ENCODE results near the gene ZNF280B. TPM values are rescaled to one million over a fixed set of nuclear protein-coding genes. Genes with fewer than 3 reads are reported as not detected.
A peak's percentile ranks its signal among the peaks of the same experiment; 100 is the strongest.

Gene ZNF280B
- total RNA-seq (under 1 TPM; 0.21 to 0.29 TPM), polyA plus RNA-seq (not detected)
- long read RNA-seq, donor 1, result 0 reads
- long read RNA-seq, donor 2, result 0 reads

- WGBS, 2 donors, result 3% methylated on average over 71 to 72 of the region's 72 CpGs
- H3K4me3 ChIP-seq (ENCODE audit: low read length in 2 of 2), result no peak within 1 kb of the TSS
- peak; percentile 52 for ATAC-seq (ENCODE audit: low FRiP score)
- H3K27me3 ChIP-seq (ENCODE audit: control insufficient read depth in 1 of 2, insufficient read depth in 2 of 2, low read length in 1 of 2), result no peaks in the 10 kb centered on the region
- no peak within 1 kb of the TSS for H3K27ac ChIP-seq (ENCODE audit: low read depth in 1 of 2, low read length in 2 of 2)
- intact Hi-C loops (cut with DNase I), result no loop called here
- H3K9me3 ChIP-seq (ENCODE audit: control insufficient read depth, low read length), result peaks cover 8% of the 10 kb centered on the region
- no peaks in the 10 kb centered on the region for H3K36me3 ChIP-seq (ENCODE audit: control insufficient read depth in 1 of 2, insufficient read depth in 2 of 2, low read length in 1 of 2)
- DNase-seq, result peak; percentile 71 to 86
- H3K4me1 ChIP-seq (ENCODE audit: control insufficient read depth in 1 of 2, insufficient read depth in 2 of 2, low read length in 2 of 2), result no peaks in the 10 kb centered on the region
Measured at GRCh38 chr22:22508274-22509176, at the start of gene ZNF280B. Gene ZNF280B, minus strand, starts transcription at chr22:22508742. Its CDS starts 19,344 bp downstream, at chr22:22489398.

- ATAC-seq (ENCODE audit: low FRiP score) (no peak), DNase-seq (no peak)
- Histone ChIP-seq H3K4me3 (ENCODE audit: low read length in 2 of 2) (no peak overlapping the region), H3K27me3 (ENCODE audit: control insufficient read depth in 1 of 2, insufficient read depth in 2 of 2, low read length in 1 of 2) (no peaks in the 10 kb centered on the region), H3K27ac (ENCODE audit: low read depth in 1 of 2, low read length in 2 of 2) (no peak overlapping the region), H3K36me3 (ENCODE audit: control insufficient read depth in 1 of 2, insufficient read depth in 2 of 2, low read length in 1 of 2) (no peaks in the 10 kb centered on the region), H3K9me3 (ENCODE audit: control insufficient read depth, low read length) (no peaks in the 10 kb centered on the region), H3K4me1 (ENCODE audit: control insufficient read depth in 1 of 2, insufficient read depth in 2 of 2, low read length in 2 of 2) (no peaks in the 10 kb centered on the region)
- 92% methylated on average over 38 of the region's 38 CpGs for WGBS, 2 donors
- intact Hi-C loops (cut with DNase I), result no loop called here
Measured at GRCh38 chr22:22556995-22557925, 48.7 kb upstream of the ZNF280B start.

GRCh38 chr22:22556578-22556977, 48.0 kb upstream of the ZNF280B start:
- ATAC-seq (ENCODE audit: low FRiP score), result no peak
- no peak overlapping the region for H3K4me3 ChIP-seq (ENCODE audit: low read length in 2 of 2)
- no peaks in the 10 kb centered on the region for H3K27me3 ChIP-seq (ENCODE audit: control insufficient read depth in 1 of 2, insufficient read depth in 2 of 2, low read length in 1 of 2)
- 90 to 92% methylated on average over 14 of the region's 14 CpGs for WGBS, 2 donors
- intact Hi-C loops (cut with DNase I), result no loop called here
- no peaks in the 10 kb centered on the region for H3K36me3 ChIP-seq (ENCODE audit: control insufficient read depth in 1 of 2, insufficient read depth in 2 of 2, low read length in 1 of 2)
- no peaks in the 10 kb centered on the region for H3K4me1 ChIP-seq (ENCODE audit: control insufficient read depth in 1 of 2, insufficient read depth in 2 of 2, low read length in 2 of 2)
- H3K27ac ChIP-seq (ENCODE audit: low read depth in 1 of 2, low read length in 2 of 2), result no peak overlapping the region
- DNase-seq, result no peak
- no peaks in the 10 kb centered on the region for H3K9me3 ChIP-seq (ENCODE audit: control insufficient read depth, low read length)

GRCh38 chr22:22555596-22555995, 47.1 kb upstream of the ZNF280B start:
- Histone ChIP-seq H3K36me3 (ENCODE audit: control insufficient read depth in 1 of 2, insufficient read depth in 2 of 2, low read length in 1 of 2) (no peaks in the 10 kb centered on the region), H3K4me1 (ENCODE audit: control insufficient read depth in 1 of 2, insufficient read depth in 2 of 2, low read length in 2 of 2) (no peaks in the 10 kb centered on the region), H3K4me3 (ENCODE audit: low read length in 2 of 2) (no peak overlapping the region), H3K27ac (ENCODE audit: low read depth in 1 of 2, low read length in 2 of 2) (no peak overlapping the region), H3K9me3 (ENCODE audit: control insufficient read depth, low read length) (no peaks in the 10 kb centered on the region), H3K27me3 (ENCODE audit: control insufficient read depth in 1 of 2, insufficient read depth in 2 of 2, low read length in 1 of 2) (no peaks in the 10 kb centered on the region)
- 90 to 91% methylated on average over 9 of the region's 9 CpGs for WGBS, 2 donors
- intact Hi-C loops (cut with DNase I), result no loop called here
- ATAC-seq (ENCODE audit: low FRiP score) (no peak), DNase-seq (no peak)

GRCh38 chr22:22554587-22555284, 46.2 kb upstream of the ZNF280B start:
- DNase-seq (no peak), ATAC-seq (ENCODE audit: low FRiP score) (no peak)
- Histone ChIP-seq H3K27me3 (ENCODE audit: control insufficient read depth in 1 of 2, insufficient read depth in 2 of 2, low read length in 1 of 2) (no peaks in the 10 kb centered on the region), H3K4me1 (ENCODE audit: control insufficient read depth in 1 of 2, insufficient read depth in 2 of 2, low read length in 2 of 2) (no peaks in the 10 kb centered on the region), H3K9me3 (ENCODE audit: control insufficient read depth, low read length) (no peaks in the 10 kb centered on the region), H3K27ac (ENCODE audit: low read depth in 1 of 2, low read length in 2 of 2) (no peak overlapping the region), H3K36me3 (ENCODE audit: control insufficient read depth in 1 of 2, insufficient read depth in 2 of 2, low read length in 1 of 2) (no peaks in the 10 kb centered on the region), H3K4me3 (ENCODE audit: low read length in 2 of 2) (no peak overlapping the region)
- intact Hi-C loops (cut with DNase I), result no loop called here
- 89 to 90% methylated on average over 4 of the region's 4 CpGs for WGBS, 2 donors

GRCh38 chr22:22553735-22554586, 45.4 kb upstream of the ZNF280B start:
- H3K36me3 ChIP-seq (ENCODE audit: control insufficient read depth in 1 of 2, insufficient read depth in 2 of 2, low read length in 1 of 2), result no peaks in the 10 kb centered on the region
- intact Hi-C loops (cut with DNase I), result no loop called here
- DNase-seq (no peak), ATAC-seq (ENCODE audit: low FRiP score) (no peak)
- H3K9me3 ChIP-seq (ENCODE audit: control insufficient read depth, low read length), result no peaks in the 10 kb centered on the region
- H3K4me1 ChIP-seq (ENCODE audit: control insufficient read depth in 1 of 2, insufficient read depth in 2 of 2, low read length in 2 of 2), result no peaks in the 10 kb centered on the region
- no peak overlapping the region for H3K4me3 ChIP-seq (ENCODE audit: low read length in 2 of 2)
- H3K27me3 ChIP-seq (ENCODE audit: control insufficient read depth in 1 of 2, insufficient read depth in 2 of 2, low read length in 1 of 2), result no peaks in the 10 kb centered on the region
- WGBS, 2 donors, result 50 to 51% methylated on average over 8 of the region's 8 CpGs
- no peak overlapping the region for H3K27ac ChIP-seq (ENCODE audit: low read depth in 1 of 2, low read length in 2 of 2)

GRCh38 chr22:22553141-22553540, 44.6 kb upstream of the ZNF280B start:
- intact Hi-C loops (cut with DNase I), result no loop called here
- Histone ChIP-seq H3K27ac (ENCODE audit: low read depth in 1 of 2, low read length in 2 of 2) (no peak overlapping the region), H3K4me3 (ENCODE audit: low read length in 2 of 2) (no peak overlapping the region), H3K27me3 (ENCODE audit: control insufficient read depth in 1 of 2, insufficient read depth in 2 of 2, low read length in 1 of 2) (no peaks in the 10 kb centered on the region), H3K4me1 (ENCODE audit: control insufficient read depth in 1 of 2, insufficient read depth in 2 of 2, low read length in 2 of 2) (no peaks in the 10 kb centered on the region), H3K36me3 (ENCODE audit: control insufficient read depth in 1 of 2, insufficient read depth in 2 of 2, low read length in 1 of 2) (no peaks in the 10 kb centered on the region), H3K9me3 (ENCODE audit: control insufficient read depth, low read length) (no peaks in the 10 kb centered on the region)
- no peak for DNase-seq
- ATAC-seq (ENCODE audit: low FRiP score), result no peak
- WGBS, 2 donors, result 79 to 85% methylated on average over 1 of the region's 1 CpG

GRCh38 chr22:22552630-22553029, 44.1 kb upstream of the ZNF280B start:
- no peak overlapping the region for H3K27ac ChIP-seq (ENCODE audit: low read depth in 1 of 2, low read length in 2 of 2)
- H3K9me3 ChIP-seq (ENCODE audit: control insufficient read depth, low read length), result no peaks in the 10 kb centered on the region
- no peaks in the 10 kb centered on the region for H3K27me3 ChIP-seq (ENCODE audit: control insufficient read depth in 1 of 2, insufficient read depth in 2 of 2, low read length in 1 of 2)
- H3K36me3 ChIP-seq (ENCODE audit: control insufficient read depth in 1 of 2, insufficient read depth in 2 of 2, low read length in 1 of 2), result no peaks in the 10 kb centered on the region
- intact Hi-C loops (cut with DNase I), result no loop called here
- ATAC-seq (ENCODE audit: low FRiP score) (no peak), DNase-seq (no peak)
- no peaks in the 10 kb centered on the region for H3K4me1 ChIP-seq (ENCODE audit: control insufficient read depth in 1 of 2, insufficient read depth in 2 of 2, low read length in 2 of 2)
- no peak overlapping the region for H3K4me3 ChIP-seq (ENCODE audit: low read length in 2 of 2)
- 50 to 58% methylated on average over 4 of the region's 4 CpGs for WGBS, 2 donors
